H1 (cell line): ENCODE data around the gene SPTB. TPM values are rescaled to one million over a fixed set of nuclear protein-coding genes. Genes with fewer than 3 reads are reported as not detected.
A peak's percentile ranks its signal among the peaks of the same experiment; 100 is the strongest.

Experiments used
- CTCF ChIA-PET: fragments of 300-600 bp; sonication (Branson Sonifier 250); formaldehyde crosslinking; loops from one replicate; lab custom pipeline; 2021; ENCODE audit not compliant: partially characterized antibody; lab: Charles Lee
- POLR2A ChIA-PET: fragments of 300-600 bp; sonication (Branson Sonifier 250); formaldehyde crosslinking; loops from one replicate; lab custom pipeline; 2021; ENCODE audit warnings: inconsistent platforms; ENCODE audit not compliant: partially characterized antibody; lab: Charles Lee
- DNase-seq, 2 experiments: peaks; one replicate each; pipeline versions ENCODE4 v3.0.0 to v3.0.0-alpha.2; 2010 to 2022; ENCODE audit warnings: low spot score in 2 of 2, low read depth in 1 of 2, mixed read lengths in 1 of 2
- FAIRE-seq: peaks from 2 replicates; lab custom pipeline; 2011; peaks lifted over from hg19 to GRCh38; lab: Jason Lieb, UNC
- H2AFZ ChIP-seq: 2 replicates; pipeline ENCODE4 v1.8.1; 2012; ENCODE audit warnings: low read length, inconsistent platforms
- H2AK5ac ChIP-seq: 2 replicates; pipeline ENCODE4 v1.6.1; 2013; ENCODE audit warnings: low read depth, low read length
- H2BK120ac ChIP-seq: replicated peaks from 2 replicates; pipeline ENCODE3; 2013; ENCODE audit warnings: low read depth, low read length, inconsistent platforms
- H2BK12ac ChIP-seq: 2 replicates; pipeline ENCODE4 v1.6.1; 2013; ENCODE audit warnings: low read depth, low read length
- H2BK15ac ChIP-seq: 2 replicates; pipeline ENCODE4 v1.6.1; 2013; ENCODE audit warnings: low read length
- H2BK20ac ChIP-seq: 2 replicates; pipeline ENCODE4 v1.6.1; 2013; ENCODE audit warnings: low read length
- H2BK5ac ChIP-seq: 2 replicates; pipeline ENCODE4 v1.6.1; 2013; ENCODE audit warnings: low read depth, low read length
- H3K14ac ChIP-seq: 2 replicates; pipeline ENCODE4 v1.6.1; 2013; ENCODE audit warnings: inconsistent platforms; ENCODE audit not compliant: insufficient read length
- H3K18ac ChIP-seq: 2 replicates; pipeline ENCODE4 v1.6.1; 2013; ENCODE audit warnings: low read length; ENCODE audit errors: extremely low read depth
- H3K23ac ChIP-seq: 2 replicates; pipeline ENCODE4 v1.6.1; 2013; ENCODE audit warnings: inconsistent platforms; ENCODE audit not compliant: insufficient read length
- H3K23me2 ChIP-seq: 2 replicates; pipeline ENCODE4 v1.6.1; 2013; ENCODE audit warnings: low read depth, low read length
- H3K27ac ChIP-seq: 2 replicates; pipeline ENCODE4 v1.6.1; 2011; ENCODE audit warnings: low read depth, low read length, inconsistent platforms
- H3K27me3 ChIP-seq, 4 experiments: replicated peaks in 1 of 4; 1 replicate in 1 of 4; 2 replicates in 3 of 4; pipeline versions ENCODE4 v1.6.1 to v1.8.1; 2011 to 2013; ENCODE audit warnings: low read length in 3 of 4, mild to moderate bottlenecking in 3 of 4, inconsistent platforms in 2 of 4, mixed read lengths in 2 of 4, moderate library complexity in 1 of 4; ENCODE audit not compliant: control insufficient read depth in 3 of 4, insufficient read depth in 3 of 4; ENCODE audit errors: extremely low read depth in 1 of 4
- H3K36me3 ChIP-seq, 4 experiments: 2 replicates each; pipeline versions ENCODE4 v1.6.1 to v1.8.1; 2011 to 2013; ENCODE audit warnings: mild to moderate bottlenecking in 4 of 4, low read length in 3 of 4, moderate library complexity in 2 of 4, control low read depth in 1 of 4, inconsistent platforms in 1 of 4; ENCODE audit not compliant: insufficient read depth in 4 of 4, control insufficient read depth in 2 of 4
- H3K4ac ChIP-seq: replicated peaks from 2 replicates; pipeline ENCODE3; 2013; ENCODE audit warnings: low read length, low read depth, mixed read lengths, inconsistent platforms; ENCODE audit not compliant: insufficient read length
- H3K4me1 ChIP-seq, 4 experiments: replicated peaks in 1 of 4; 1 replicate in 1 of 4; 2 replicates in 3 of 4; pipeline versions ENCODE4 v1.6.1 to v1.8.1; 2011 to 2013; ENCODE audit warnings: low read length in 3 of 4, inconsistent platforms in 2 of 4, mixed read lengths in 1 of 4; ENCODE audit not compliant: insufficient read depth in 4 of 4, control insufficient read depth in 3 of 4
- H3K4me2 ChIP-seq, 2 experiments: 2 replicates each; pipeline versions ENCODE4 v1.6.1 to v1.8.1; 2011 to 2013; ENCODE audit warnings: low read depth in 2 of 2, low read length in 2 of 2, control low read depth in 1 of 2, inconsistent platforms in 1 of 2, mild to moderate bottlenecking in 1 of 2; ENCODE audit not compliant: insufficient read depth in 1 of 2
- H3K4me3 ChIP-seq, 4 experiments: fragments of 200-600, 300-600 bp in 1 of 4; sonication (generic), shearing (Covaris generic), sonication (Bioruptor Twin) in 1 of 4; 2 replicates each; pipeline versions ENCODE4 v1.5.1 to v1.8.1; 2011 to 2016; ENCODE audit warnings: low read length in 4 of 4, low read depth in 3 of 4, control low read depth in 2 of 4, inconsistent platforms in 2 of 4, mild to moderate bottlenecking in 2 of 4, mixed read lengths in 1 of 4, moderate library complexity in 1 of 4; ENCODE audit not compliant: insufficient read depth in 2 of 4; ENCODE audit errors: extremely low read depth in 1 of 4
- H3K56ac ChIP-seq: replicated peaks from 2 replicates; pipeline ENCODE3; 2013; ENCODE audit warnings: low read depth, mild to moderate bottlenecking, mixed read lengths, low read length, inconsistent platforms; ENCODE audit not compliant: insufficient read length
- H3K79me1 ChIP-seq: 2 replicates; pipeline ENCODE4 v1.6.1; 2013; ENCODE audit warnings: low read depth, low read length, control low read depth
- H3K79me2 ChIP-seq, 2 experiments: 2 replicates each; pipeline versions ENCODE4 v1.6.1 to v1.8.1; 2012 to 2013; ENCODE audit warnings: low read length in 2 of 2, mild to moderate bottlenecking in 2 of 2, inconsistent platforms in 1 of 2; ENCODE audit not compliant: insufficient read depth in 2 of 2, control insufficient read depth in 1 of 2
- H3K9ac ChIP-seq, 4 experiments: replicated peaks in 1 of 4; 1 replicate in 1 of 4; 2 replicates in 3 of 4; pipeline versions ENCODE4 v1.6.1 to v1.8.1; 2011 to 2013; ENCODE audit warnings: low read depth in 3 of 4, low read length in 3 of 4, control low read depth in 2 of 4, mild to moderate bottlenecking in 2 of 4, moderate library complexity in 2 of 4, inconsistent platforms in 1 of 4; ENCODE audit errors: extremely low read depth in 1 of 4
- H3K9me3 ChIP-seq, 2 experiments: 2 replicates each; pipeline versions ENCODE4 v1.6.1 to v1.8.1; 2012 to 2013; ENCODE audit warnings: mild to moderate bottlenecking in 2 of 2, moderate library complexity in 2 of 2, control low read depth in 1 of 2, inconsistent platforms in 1 of 2, low read depth in 1 of 2, low read length in 1 of 2, mixed read lengths in 1 of 2; ENCODE audit not compliant: insufficient read depth in 2 of 2
- H4K20me1 ChIP-seq, 2 experiments: replicated peaks in 1 of 2; 2 replicates each; pipeline versions ENCODE3 to v1.8.1; 2011 to 2013; ENCODE audit warnings: inconsistent platforms in 2 of 2, low read length in 2 of 2, mild to moderate bottlenecking in 1 of 2; ENCODE audit not compliant: insufficient read depth in 2 of 2, control insufficient read depth in 1 of 2
- H4K5ac ChIP-seq: 2 replicates; pipeline ENCODE4 v1.6.1; 2013; ENCODE audit warnings: low read length, low read depth, mixed read lengths, inconsistent platforms; ENCODE audit not compliant: insufficient read length
- H4K8ac ChIP-seq: 2 replicates; pipeline ENCODE4 v1.8.0; 2013; ENCODE audit warnings: mild to moderate bottlenecking, moderate library complexity, low read length, inconsistent platforms; ENCODE audit not compliant: insufficient read depth; ENCODE audit errors: extremely low read depth
- H4K91ac ChIP-seq: replicated peaks from 2 replicates; pipeline ENCODE3; 2013; ENCODE audit warnings: low read length, mixed read lengths, inconsistent platforms; ENCODE audit not compliant: insufficient read length
- BACH1 ChIP-seq: IDR thresholded peaks from 2 replicates; pipeline ENCODE4 v1.6.1; 2012; ENCODE audit warnings: low read length, improper control_type of control experiment
- EGR1 ChIP-seq: IDR thresholded peaks from 2 replicates; pipeline ENCODE4 v1.6.1; 2011; ENCODE audit warnings: low read depth, low read length, borderline replicate concordance
- HDAC6 ChIP-seq: IDR thresholded peaks from one replicate; pipeline ENCODE4 v1.7.1; 2012; ENCODE audit warnings: low read depth, mild to moderate bottlenecking, inconsistent platforms, low read length, moderate library complexity
- WGBS, 2 experiments: shearing (Covaris generic) in 1 of 2; methylation state at CpG; one replicate each; pipeline versions ENCODE4 v1.1.6 to v1.1.7; 2013 to 2015; ENCODE audit warnings: low lambda C conversion rate in 2 of 2, mixed read lengths in 2 of 2, inconsistent platforms in 1 of 2, low coverage in 1 of 2, missing lambda C conversion rate in 1 of 2; ENCODE audit not compliant: insufficient replicate concordance in 2 of 2, insufficient coverage in 1 of 2, insufficient read length in 1 of 2; ENCODE audit errors: extremely low coverage in 1 of 2, missing lambda C conversion rate in 1 of 2; 5-methylcytosine and 5-hydroxymethylcytosine counted together
- polyA plus RNA-seq, 7 experiments: library from polyadenylated mRNA; depleted of rRNA in 3 of 7; stranded (reverse) in 5 of 7; unstranded in 2 of 7; fragments of >200 nt in 5 of 7; fragments of 200-250 nt in 2 of 7; gene quantifications; 1 replicate in 5 of 7; 2 replicates in 1 of 7; 4 replicates in 1 of 7; pipeline versions ENCODE4 v1.2.1 to v1.2.3, GENCODE V29; 2011 to 2013; ENCODE audit warnings: missing spikeins in 2 of 7, mixed read lengths in 2 of 7
- total RNA-seq: library from RNA; stranded (reverse); fragmentation: NEBNext Ultra II Directional; extraction: Animal tissue kit (Norgen Biotek cat#: 25700); gene quantifications from 2 replicates; pipeline ENCODE4 v1.2.1, GENCODE V29; 2021

SPTB gene
- total and polyA plus RNA-seq, 2 of the 8 experiments (the other 6 are each of a cell fraction or from before 2014, with no cell fraction given), result 0.30 to 2.4 TPM

DNA sequence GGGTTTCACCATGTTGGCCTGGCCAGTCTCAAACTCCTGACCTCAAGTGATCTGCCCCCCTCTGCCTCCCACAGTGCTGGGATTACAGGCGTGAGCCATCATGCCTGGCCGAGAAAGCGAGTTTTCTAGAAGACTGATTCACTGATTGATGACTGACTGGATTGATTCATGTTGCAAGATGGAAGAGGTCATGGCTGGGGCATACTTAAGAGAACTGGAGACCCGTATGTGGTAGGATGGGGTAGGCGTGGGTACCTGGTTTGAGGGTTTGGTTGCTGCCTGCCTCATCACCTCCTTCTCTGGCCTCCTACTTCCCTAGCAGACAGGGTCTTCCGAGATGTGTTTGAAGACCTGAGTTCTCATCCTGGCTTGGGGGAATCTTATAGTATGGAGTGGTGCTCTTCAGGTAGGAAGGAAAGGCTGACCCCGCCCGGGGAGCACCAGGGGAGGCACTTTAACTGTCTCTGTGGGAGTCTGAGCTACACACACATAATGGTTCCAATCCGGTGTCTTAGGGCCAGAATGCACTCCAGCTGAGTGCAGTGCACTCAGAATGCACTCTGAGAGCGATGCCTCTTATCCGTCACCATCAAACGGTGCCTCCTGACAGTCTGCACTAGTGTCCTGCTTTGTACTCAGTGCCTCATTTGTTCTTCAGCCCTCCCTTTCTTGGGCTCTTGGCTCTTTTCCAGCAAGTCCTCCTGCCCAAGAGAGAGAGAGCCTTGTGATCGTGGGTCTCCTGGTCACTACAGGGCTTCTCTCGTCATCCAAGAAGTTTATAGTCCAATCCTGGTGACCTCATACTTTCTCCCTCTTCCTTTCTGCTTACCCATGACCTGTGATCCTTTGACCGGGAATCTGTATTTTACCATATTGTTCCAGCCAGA is 155.8 kb downstream of the SPTB start:
- Histone ChIP-seq H3K79me1 (peaks cover 23% of the 10 kb centered on the region), H4K8ac (no peak overlapping the region), H3K4me1 (peaks cover 41 to 68% (median 52%) of the 10 kb centered on the region in 4 experiments), H4K20me1 (peaks cover 47 to 60% of the 10 kb centered on the region in 2 experiments), H2AFZ (no peak overlapping the region), H3K9me3 (no peaks in the 10 kb centered on the region), H2BK20ac (no peak overlapping the region), H2BK5ac (no peak overlapping the region), H3K56ac (no peak overlapping the region), H3K36me3 (peaks cover 4 to 19% (median 12%) of the 10 kb centered on the region in 4 experiments), H4K5ac (no peak overlapping the region), H3K4ac (no peak overlapping the region), H3K4me3 (no peak overlapping the region), H2AK5ac (no peak overlapping the region), H2BK15ac (peak overlapping the region; percentile 76; the same call in 1 of the 2 replicates), H3K23me2 (no peaks in the 10 kb centered on the region), H3K27ac (no peak overlapping the region), H2BK120ac (no peak overlapping the region), H4K91ac (no peak overlapping the region), H3K18ac (no peak overlapping the region), H2BK12ac (no peak overlapping the region; the same call in 1 of the 2 replicates), H3K79me2 (peaks cover 4 to 97% of the 10 kb centered on the region in 2 experiments), H3K23ac (no peak overlapping the region), H3K14ac (no peak overlapping the region), H3K4me2 (peak overlapping the region in 1 of 2 experiments; percentile 47; a peak in 2 of 4 replicates), H3K9ac (no peak overlapping the region), H3K27me3 (no peaks in the 10 kb centered on the region)
- DNase-seq (no peak), FAIRE-seq (no peak)
- TF ChIP-seq BACH1, result no peak
- TF ChIP-seq HDAC6, result no peak
- no peak for TF ChIP-seq EGR1
- ChIA-PET POLR2A (interaction anchor here (0.8 kb wide), 1 partner anchor 8 kb away, joined by 3 read pairs; no protein-coding TSS in a partner anchor), CTCF (interaction anchor here (0.9 to 4.6 kb wide), 9 partner anchors 14 to 52 kb away, joined by 3 to 33 read pairs (median 9); partner anchors contain the start of gene PLEKHG3)
- WGBS, 2 experiments, result 88% methylated on average over 15 of the region's 15 CpGs; no CpG with 5 or more reads in 1 of the 2 experiments
